Fibroblast of villous mesenchyme (primary cell): ENCODE data around the gene MEFV. TPM values are rescaled to one million over a fixed set of nuclear protein-coding genes. Genes with fewer than 3 reads are reported as not detected.

Experiments used
- DNase-seq: peaks from one replicate; pipeline ENCODE4 v3.0.0-alpha.2; 2010; ENCODE audit warnings: low read depth
- H3K4me3 ChIP-seq: 2 replicates; pipeline ENCODE4 v1.5.1; 2011; ENCODE audit warnings: low read depth, mild to moderate bottlenecking, low read length
- total RNA-seq: library from RNA; depleted of rRNA; stranded (reverse); fragments of >200 nt; gene quantifications from 2 replicates; pipeline ENCODE4 v1.2.3, GENCODE V29; 2012
- TF ChIP-seq, protein P1 (sequence below): IDR thresholded peaks from 2 replicates; pipeline ENCODE4 v1.5.1; 2012; ENCODE audit warnings: low read depth, mild to moderate bottlenecking, low read length; ENCODE audit not compliant: insufficient read depth

The MEFV gene
- total RNA-seq, 1 donor, result under 0.01 TPM

DNA sequence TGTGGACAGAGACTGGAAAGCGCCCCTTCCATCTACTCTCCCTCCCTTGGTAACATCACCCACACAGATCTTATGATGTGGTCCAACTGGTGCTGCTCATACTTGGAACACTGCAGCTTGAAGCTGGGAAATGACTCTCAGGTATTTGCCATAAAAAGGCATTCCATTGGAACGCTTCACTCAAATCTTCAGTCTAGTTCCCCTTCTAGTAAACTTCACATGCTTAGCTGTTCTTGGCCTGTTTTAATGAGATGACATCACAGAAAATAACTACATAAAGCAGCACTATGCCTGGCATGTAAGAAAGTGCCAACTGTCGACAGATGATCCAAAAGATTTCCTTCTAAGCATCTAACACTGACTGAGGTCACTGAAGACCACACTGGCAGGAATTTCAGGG, 36.2 kb upstream of the MEFV start:
- DNase-seq, result peak; percentile 47
- TF ChIP-seq, protein P1, sequence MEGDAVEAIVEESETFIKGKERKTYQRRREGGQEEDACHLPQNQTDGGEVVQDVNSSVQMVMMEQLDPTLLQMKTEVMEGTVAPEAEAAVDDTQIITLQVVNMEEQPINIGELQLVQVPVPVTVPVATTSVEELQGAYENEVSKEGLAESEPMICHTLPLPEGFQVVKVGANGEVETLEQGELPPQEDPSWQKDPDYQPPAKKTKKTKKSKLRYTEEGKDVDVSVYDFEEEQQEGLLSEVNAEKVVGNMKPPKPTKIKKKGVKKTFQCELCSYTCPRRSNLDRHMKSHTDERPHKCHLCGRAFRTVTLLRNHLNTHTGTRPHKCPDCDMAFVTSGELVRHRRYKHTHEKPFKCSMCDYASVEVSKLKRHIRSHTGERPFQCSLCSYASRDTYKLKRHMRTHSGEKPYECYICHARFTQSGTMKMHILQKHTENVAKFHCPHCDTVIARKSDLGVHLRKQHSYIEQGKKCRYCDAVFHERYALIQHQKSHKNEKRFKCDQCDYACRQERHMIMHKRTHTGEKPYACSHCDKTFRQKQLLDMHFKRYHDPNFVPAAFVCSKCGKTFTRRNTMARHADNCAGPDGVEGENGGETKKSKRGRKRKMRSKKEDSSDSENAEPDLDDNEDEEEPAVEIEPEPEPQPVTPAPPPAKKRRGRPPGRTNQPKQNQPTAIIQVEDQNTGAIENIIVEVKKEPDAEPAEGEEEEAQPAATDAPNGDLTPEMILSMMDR, result no peak
- no peak overlapping the region for H3K4me3 ChIP-seq

DNA sequence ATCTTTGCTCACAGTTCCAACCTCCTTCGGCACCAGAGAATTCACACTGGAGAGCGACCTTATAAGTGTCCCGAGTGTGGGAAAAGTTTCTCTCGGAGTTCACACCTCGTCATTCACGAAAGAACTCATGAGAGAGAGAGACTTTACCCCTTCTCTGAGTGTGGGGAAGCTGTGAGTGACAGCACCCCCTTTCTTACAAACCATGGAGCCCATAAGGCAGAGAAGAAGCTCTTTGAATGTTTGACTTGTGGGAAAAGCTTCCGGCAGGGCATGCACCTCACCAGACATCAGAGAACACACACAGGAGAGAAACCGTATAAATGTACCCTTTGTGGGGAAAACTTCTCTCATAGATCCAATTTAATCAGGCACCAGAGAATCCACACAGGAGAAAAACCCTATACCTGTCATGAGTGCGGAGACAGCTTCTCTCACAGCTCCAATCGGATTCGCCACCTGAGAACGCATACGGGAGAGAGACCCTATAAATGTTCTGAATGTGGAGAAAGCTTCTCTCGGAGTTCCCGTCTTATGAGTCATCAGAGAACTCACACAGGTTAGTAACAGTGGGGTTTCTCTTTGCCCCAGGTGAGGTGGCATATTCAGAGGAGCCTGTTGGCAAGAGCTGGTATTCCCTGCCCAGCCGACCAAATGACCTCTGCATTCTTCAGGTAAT, 33.7 kb upstream of the MEFV start:
- TF ChIP-seq, protein P1, result no peak
- no peak for DNase-seq
- H3K4me3 ChIP-seq, result no peak overlapping the region

DNA sequence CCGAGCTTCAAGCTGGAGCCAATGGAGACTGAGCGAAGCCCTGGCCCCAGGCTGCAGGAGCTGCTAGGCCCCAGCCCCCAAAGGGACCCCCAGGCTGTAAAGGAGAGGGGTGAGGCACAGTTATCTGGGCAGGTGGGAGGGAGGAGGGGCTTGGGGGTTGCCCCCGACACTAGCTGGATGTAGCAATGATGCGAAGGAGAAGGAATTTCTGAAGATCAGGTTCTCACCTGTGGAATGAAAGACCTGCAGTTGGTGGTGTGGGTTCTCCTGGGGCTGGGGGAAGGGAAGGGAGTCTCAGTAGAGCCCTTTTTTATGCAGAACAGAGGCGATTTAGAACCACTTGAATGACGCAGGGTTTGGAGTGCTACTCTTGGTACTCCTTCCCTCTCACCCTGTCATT, 28.7 kb upstream of the MEFV start:
- peak overlapping the region; percentile 97 for H3K4me3 ChIP-seq

DNA sequence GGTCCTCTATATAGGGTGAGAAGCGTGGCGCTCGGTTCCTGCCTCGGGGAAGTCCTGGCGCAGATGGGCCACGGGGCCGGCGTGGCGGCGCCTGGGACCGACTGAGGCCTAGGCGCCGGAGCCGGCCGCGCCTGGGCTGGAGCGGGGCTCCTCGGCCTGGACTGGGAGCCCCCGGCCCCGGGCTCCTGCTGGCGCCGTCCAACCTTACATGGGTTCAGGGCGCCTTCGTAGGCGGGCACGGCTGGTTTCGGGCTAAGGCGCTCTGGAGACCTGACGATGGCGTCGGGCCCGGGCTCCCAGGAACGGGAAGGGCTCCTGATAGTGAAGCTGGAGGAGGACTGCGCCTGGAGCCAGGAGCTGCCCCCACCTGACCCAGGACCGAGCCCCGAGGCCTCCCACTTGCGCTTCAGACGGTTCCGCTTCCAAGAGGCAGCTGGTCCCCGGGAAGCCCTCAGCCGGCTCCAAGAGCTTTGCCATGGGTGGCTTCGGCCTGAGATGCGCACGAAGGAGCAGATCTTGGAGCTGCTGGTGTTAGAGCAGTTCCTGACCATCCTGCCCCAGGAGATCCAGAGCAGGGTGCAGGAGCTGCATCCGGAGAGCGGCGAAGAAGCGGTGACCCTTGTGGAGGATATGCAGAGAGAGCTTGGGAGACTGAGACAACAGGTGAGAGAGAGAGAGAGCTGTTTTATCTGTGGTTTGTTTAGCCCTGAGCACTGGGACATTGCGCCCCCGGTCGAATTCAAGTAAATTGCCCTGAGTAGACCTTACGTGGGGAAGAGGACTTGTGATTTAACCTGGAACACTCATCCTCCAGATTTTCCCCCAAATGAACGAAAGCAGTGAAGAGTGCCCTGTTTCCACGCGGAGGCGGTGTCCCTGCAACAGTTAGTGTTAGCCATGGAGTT, 27.4 kb upstream of the MEFV start:
- peak; percentile 27 for DNase-seq
- TF ChIP-seq, protein P1, result peak; percentile 1
- peak overlapping the region; percentile 97 for H3K4me3 ChIP-seq

More for the DNA sequence above, 28.7 kb upstream of the MEFV start:
- no peak for DNase-seq
- TF ChIP-seq, protein P1, result no peak

DNA sequence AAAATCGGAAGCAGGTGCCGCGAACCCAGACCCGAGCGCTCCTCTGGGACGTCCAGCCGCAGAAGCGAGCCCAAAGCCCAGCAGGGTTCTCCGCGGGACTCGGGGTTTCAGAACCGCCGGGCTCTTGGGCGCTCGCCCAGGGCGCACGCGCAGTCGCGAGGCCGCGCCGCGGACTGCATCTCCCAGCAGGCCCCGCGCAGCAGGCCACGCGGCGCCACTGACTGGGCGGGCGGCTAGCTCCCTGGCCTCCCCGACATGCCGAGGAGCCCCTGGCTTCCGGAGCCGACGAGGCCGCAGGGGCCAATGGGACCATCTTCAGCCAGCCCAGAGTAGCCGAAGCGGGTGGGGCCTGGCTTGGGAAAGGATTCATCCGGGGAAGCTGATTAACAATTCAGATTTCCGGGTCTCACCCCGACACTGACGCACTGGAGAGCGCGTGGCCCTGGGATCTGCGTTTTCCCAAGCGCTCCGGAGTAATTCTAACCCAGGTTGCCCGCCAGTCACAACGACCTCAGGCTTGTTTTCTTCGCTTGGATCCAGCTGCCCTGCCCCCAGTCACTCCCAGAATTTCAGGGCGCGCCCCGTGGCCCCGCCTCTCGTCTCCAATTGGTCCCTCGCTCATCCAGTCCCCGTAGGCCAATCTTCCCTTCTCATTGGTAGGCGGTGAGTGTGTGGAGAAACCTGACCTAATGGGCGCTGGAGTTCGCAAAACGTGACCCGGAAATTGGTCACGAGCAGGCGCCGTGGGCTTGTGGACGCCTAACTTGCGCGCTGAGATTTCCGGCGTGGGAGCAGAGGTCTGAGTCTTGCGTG, 26.5 kb upstream of the MEFV start, which contains the start of gene ZNF263:
ZNF263 (plus strand) TSS at position 762 of the 813 bp plus-strand sequence. CDS start 328 bp downstream, outside the sequence.
- H3K4me3 ChIP-seq, result peak within 1 kb of the TSS; percentile 97
- DNase-seq, result peak; percentile 99
- TF ChIP-seq, protein P1, result no peak

DNA sequence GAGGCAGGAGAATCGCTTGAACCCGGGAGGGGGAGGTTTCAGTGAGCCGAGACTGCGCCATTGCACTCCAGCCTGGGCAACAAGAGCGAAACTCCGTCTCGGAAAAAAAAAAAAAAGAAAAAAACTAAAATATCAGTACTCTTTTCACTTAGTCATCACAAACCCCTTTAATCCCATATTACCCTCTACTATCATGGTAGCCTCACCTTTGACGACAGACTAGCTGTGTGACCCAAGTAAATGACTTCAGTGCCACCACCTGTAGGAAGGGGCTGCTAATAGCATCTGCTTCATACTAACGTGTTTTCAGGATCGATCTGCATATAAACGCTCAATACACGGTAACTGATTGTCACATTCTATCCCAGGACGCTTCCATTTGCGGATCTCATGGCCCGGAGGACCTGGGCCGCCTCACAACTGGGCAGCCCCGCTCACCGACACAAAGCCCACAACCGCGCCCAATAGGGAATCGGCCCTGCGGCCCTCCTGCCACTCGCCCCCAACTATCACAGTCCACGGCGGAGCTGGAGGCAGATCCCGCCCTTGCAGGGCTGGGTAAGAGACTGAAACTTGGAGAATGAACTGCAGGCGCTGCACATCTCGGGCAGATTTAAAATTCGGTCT, 25.8 kb upstream of the MEFV start:
- DNase-seq, result peak; percentile 76
- H3K4me3 ChIP-seq, result peak overlapping the region; percentile 97
- TF ChIP-seq, protein P1, result no peak
